Hematopoietic multipotent progenitor cell treated with erythropoietin and hydrocortisone succinate and interleukin-3 and kit ligand, for 15 days (in vitro differentiated cells): ENCODE measurements around the gene CLDN20.

ENCODE experiments used
- DNase-seq: peaks from one replicate; pipeline ENCODE4 v3.0.0-alpha.2; 2015; ENCODE audit warnings: low spot score

Gene CLDN20

GRCh38 chr6:155245831-155246230, 18.0 kb upstream of the CLDN20 start:
- no peak for DNase-seq

- DNase-seq, result no peak
These were observed 17.0 kb upstream of the CLDN20 start for GRCh38 chr6:155246825-155247224.

GRCh38 chr6:155247618-155248007, 16.2 kb upstream of the CLDN20 start:
- DNase-seq, result no peak

GRCh38 chr6:155248008-155249001, 15.5 kb upstream of the CLDN20 start:
- no peak for DNase-seq

- no peak for DNase-seq
These were observed 13.0 kb upstream of the CLDN20 start for GRCh38 chr6:155250701-155251381.

GRCh38 chr6:155252581-155252980, 11.2 kb upstream of the CLDN20 start:
- no peak for DNase-seq

GRCh38 chr6:155253337-155253736, 10.5 kb upstream of the CLDN20 start:
- DNase-seq, result no peak

GRCh38 chr6:155254139-155254538, 9.7 kb upstream of the CLDN20 start:
- no peak for DNase-seq

GRCh38 chr6:155256122-155256795, 7.6 kb upstream of the CLDN20 start:
- no peak for DNase-seq

GRCh38 chr6:155257796-155258195, 6.0 kb upstream of the CLDN20 start:
- DNase-seq, result no peak

GRCh38 chr6:155259204-155259603, 4.6 kb upstream of the CLDN20 start:
- no peak for DNase-seq

GRCh38 chr6:155259897-155260296, 3.9 kb upstream of the CLDN20 start:
- DNase-seq, result no peak

- DNase-seq, result no peak
These were observed 3.1 kb upstream of the CLDN20 start for GRCh38 chr6:155260686-155261085.

GRCh38 chr6:155261111-155261900, 2.5 kb upstream of the CLDN20 start:
- DNase-seq, result no peak

GRCh38 chr6:155262655-155263054, 1.2 kb upstream of the CLDN20 start:
- DNase-seq, result no peak

- no peak for DNase-seq
These were observed 994 bp downstream of the CLDN20 start for GRCh38 chr6:155264693-155265320.

GRCh38 chr6:155265843-155266535, 2.2 kb downstream of the CLDN20 start:
- DNase-seq, result no peak

- DNase-seq, result no peak
These were observed 3.6 kb downstream of the CLDN20 start for GRCh38 chr6:155267411-155267810.

- peak; percentile 14 for DNase-seq
These were observed 4.5 kb downstream of the CLDN20 start for GRCh38 chr6:155268088-155268867.

GRCh38 chr6:155269765-155270164, 6.0 kb downstream of the CLDN20 start:
- no peak for DNase-seq
